Measurements from ENCODE around the gene APOA4. TPM values are rescaled to one million over a fixed set of nuclear protein-coding genes. Genes with fewer than 3 reads are reported as not detected.

APOA4 gene
- total and polyA plus RNA-seq, 9 of the 15 experiments (the other 6 are each of a cell fraction or from before 2014, with no cell fraction given) = 0.07 TPM; not detected in 8

DNA sequence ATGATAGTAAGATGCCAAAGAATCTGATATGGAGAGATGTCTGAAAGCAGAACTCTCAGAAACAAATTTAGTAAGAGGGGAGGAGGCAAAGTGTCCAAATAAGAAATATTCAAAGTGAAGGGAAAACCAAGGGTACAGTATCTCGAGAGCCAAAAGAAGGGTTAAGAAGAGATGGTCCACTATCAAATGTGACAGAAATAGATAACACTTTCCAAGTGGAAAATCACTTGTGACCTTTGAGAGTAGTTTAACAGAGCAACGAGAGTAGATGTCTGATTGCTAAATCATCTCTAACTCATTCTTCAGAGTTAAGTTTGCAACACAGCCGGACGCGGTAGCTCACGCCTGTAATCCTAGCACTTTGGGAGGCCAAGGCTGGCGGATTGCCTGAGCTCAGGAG, 46.0 kb downstream of the APOA4 start (continued):
- no peak for TF ChIP-seq GTF2E2 (tag; IDR thresholded peaks at IDR 0.05)
- TF ChIP-seq, protein P1, sequence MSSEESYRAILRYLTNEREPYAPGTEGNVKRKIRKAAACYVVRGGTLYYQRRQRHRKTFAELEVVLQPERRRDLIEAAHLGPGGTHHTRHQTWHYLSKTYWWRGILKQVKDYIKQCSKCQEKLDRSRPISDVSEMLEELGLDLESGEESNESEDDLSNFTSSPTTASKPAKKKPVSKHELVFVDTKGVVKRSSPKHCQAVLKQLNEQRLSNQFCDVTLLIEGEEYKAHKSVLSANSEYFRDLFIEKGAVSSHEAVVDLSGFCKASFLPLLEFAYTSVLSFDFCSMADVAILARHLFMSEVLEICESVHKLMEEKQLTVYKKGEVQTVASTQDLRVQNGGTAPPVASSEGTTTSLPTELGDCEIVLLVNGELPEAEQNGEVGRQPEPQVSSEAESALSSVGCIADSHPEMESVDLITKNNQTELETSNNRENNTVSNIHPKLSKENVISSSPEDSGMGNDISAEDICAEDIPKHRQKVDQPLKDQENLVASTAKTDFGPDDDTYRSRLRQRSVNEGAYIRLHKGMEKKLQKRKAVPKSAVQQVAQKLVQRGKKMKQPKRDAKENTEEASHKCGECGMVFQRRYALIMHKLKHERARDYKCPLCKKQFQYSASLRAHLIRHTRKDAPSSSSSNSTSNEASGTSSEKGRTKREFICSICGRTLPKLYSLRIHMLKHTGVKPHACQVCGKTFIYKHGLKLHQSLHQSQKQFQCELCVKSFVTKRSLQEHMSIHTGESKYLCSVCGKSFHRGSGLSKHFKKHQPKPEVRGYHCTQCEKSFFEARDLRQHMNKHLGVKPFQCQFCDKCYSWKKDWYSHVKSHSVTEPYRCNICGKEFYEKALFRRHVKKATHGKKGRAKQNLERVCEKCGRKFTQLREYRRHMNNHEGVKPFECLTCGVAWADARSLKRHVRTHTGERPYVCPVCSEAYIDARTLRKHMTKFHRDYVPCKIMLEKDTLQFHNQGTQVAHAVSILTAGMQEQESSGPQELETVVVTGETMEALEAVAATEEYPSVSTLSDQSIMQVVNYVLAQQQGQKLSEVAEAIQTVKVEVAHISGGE (CRISPR knock-in tag; IDR thresholded peaks at IDR 0.05) = peak in 1 of 3 experiments; percentile 67; a peak in 2 of 6 replicates
- 0 out of 2 replicates have a peak, but pooled peaks have one; percentile 8 for TF ChIP-seq SMARCA4 (IDR thresholded peaks at IDR 0.05)
- TF ChIP-seq, protein P2, sequence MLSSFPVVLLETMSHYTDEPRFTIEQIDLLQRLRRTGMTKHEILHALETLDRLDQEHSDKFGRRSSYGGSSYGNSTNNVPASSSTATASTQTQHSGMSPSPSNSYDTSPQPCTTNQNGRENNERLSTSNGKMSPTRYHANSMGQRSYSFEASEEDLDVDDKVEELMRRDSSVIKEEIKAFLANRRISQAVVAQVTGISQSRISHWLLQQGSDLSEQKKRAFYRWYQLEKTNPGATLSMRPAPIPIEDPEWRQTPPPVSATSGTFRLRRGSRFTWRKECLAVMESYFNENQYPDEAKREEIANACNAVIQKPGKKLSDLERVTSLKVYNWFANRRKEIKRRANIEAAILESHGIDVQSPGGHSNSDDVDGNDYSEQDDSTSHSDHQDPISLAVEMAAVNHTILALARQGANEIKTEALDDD (IDR thresholded peaks at IDR 0.05) = peak; percentile 12; the same call in 1 of the 2 replicates
- peak; percentile 96 to 97 for TF ChIP-seq KDM1A (IDR thresholded peaks at IDR 0.05)
- no peak for TF ChIP-seq STAT5B (CRISPR knock-in tag; IDR thresholded peaks at IDR 0.05)
- TF ChIP-seq CBFA2T3 (IDR thresholded peaks at IDR 0.05) = peak; percentile 84
- peak; percentile 58; the same call in 1 of the 2 replicates for TF ChIP-seq TAL1 (IDR thresholded peaks at IDR 0.05)
- no peak for TF ChIP-seq JUND (IDR thresholded peaks at IDR 0.05; ENCODE audit: borderline replicate concordance, low read depth, low read length)
- TF ChIP-seq JUND (tag; IDR thresholded peaks at IDR 0.05; ENCODE audit: borderline replicate concordance, low read depth, low read length) = no peak
- no peak for TF ChIP-seq PATZ1 (CRISPR knock-in tag; IDR thresholded peaks at IDR 0.05; ENCODE audit: borderline replicate concordance)
- TF ChIP-seq, protein P3, sequence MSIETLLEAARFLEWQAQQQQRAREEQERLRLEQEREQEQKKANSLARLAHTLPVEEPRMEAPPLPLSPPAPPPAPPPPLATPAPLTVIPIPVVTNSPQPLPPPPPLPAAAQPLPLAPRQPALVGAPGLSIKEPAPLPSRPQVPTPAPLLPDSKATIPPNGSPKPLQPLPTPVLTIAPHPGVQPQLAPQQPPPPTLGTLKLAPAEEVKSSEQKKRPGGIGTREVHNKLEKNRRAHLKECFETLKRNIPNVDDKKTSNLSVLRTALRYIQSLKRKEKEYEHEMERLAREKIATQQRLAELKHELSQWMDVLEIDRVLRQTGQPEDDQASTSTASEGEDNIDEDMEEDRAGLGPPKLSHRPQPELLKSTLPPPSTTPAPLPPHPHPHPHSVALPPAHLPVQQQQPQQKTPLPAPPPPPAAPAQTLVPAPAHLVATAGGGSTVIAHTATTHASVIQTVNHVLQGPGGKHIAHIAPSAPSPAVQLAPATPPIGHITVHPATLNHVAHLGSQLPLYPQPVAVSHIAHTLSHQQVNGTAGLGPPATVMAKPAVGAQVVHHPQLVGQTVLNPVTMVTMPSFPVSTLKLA (conservative IDR thresholded peaks at IDR 0.05) = 0 out of 4 replicates have a peak, but pooled peaks of 1 of the 2 experiments have one; percentile 13
- no peak for TF ChIP-seq SNRNP70 (optimal IDR thresholded peaks at IDR 0.05; ENCODE audit: low read depth, low read length)
